Peyer's patch (tissue), 4 donors: Measurements from ENCODE around the gene POMT2. TPM values are rescaled to one million over a fixed set of nuclear protein-coding genes. Genes with fewer than 3 reads are reported as not detected.

Source experiments
- DNase-seq, 3 donors: peaks; one replicate each; pipeline ENCODE4 v3.0.0-alpha.2; 2017 to 2019
- H3K27ac ChIP-seq, 4 donors: fragments of 200-600 bp; sonication (generic); one replicate each; pipeline ENCODE4 v1.5.1; 2016 to 2019
- H3K27me3 ChIP-seq, 2 donors: fragments of 200-600 bp; sonication (generic); one replicate each; pipeline ENCODE4 v1.5.1; 2019
- H3K36me3 ChIP-seq, 3 donors: fragments of 200-600 bp; sonication (generic); one replicate each; pipeline ENCODE4 v1.5.1; 2016 to 2019
- H3K4me1 ChIP-seq, 4 donors: fragments of 200-600 bp; sonication (generic); one replicate each; pipeline ENCODE4 v1.5.1; 2016 to 2019
- H3K4me3 ChIP-seq, 4 donors: fragments of 200-600 bp; sonication (generic); 1 replicate in 3 of 4; 2 replicates in 1 of 4; pipeline ENCODE4 v1.5.1; 2016 to 2019; ENCODE audit warnings: mild to moderate bottlenecking in 1 of 4
- H3K9me3 ChIP-seq, 4 donors: fragments of 200-600 bp; sonication (generic); one replicate each; pipeline ENCODE4 v1.5.1; 2016 to 2019; ENCODE audit warnings: mild to moderate bottlenecking in 1 of 4
- CTCF ChIP-seq, 6 experiments: fragments of 450-650 bp in 4 of 6; fragments of 200-600 bp in 2 of 6; sonication (generic) in 1 of 6; IDR thresholded peaks; one replicate each; pipeline ENCODE4 v1.5.1; 2017 to 2019; ENCODE audit warnings: antibody characterized with exemption in 6 of 6, mild to moderate bottlenecking in 3 of 6, moderate library complexity in 1 of 6
- POLR2A ChIP-seq, 2 donors: fragments of 450-650 bp; IDR thresholded peaks; one replicate each; pipeline ENCODE4 v1.5.1; 2017; ENCODE audit warnings: antibody characterized with exemption in 2 of 2, mild to moderate bottlenecking in 2 of 2, moderate library complexity in 2 of 2
- total RNA-seq, 4 donors: library from RNA; depleted of rRNA; stranded (reverse); fragments of >200 nt; gene quantifications; one replicate each; pipeline ENCODE4 v1.1.0, GENCODE V29; 2016

Gene POMT2
- total RNA-seq, 4 donors from 2014 or later = 19.0 to 43.0 (median 31.6) TPM

DNA sequence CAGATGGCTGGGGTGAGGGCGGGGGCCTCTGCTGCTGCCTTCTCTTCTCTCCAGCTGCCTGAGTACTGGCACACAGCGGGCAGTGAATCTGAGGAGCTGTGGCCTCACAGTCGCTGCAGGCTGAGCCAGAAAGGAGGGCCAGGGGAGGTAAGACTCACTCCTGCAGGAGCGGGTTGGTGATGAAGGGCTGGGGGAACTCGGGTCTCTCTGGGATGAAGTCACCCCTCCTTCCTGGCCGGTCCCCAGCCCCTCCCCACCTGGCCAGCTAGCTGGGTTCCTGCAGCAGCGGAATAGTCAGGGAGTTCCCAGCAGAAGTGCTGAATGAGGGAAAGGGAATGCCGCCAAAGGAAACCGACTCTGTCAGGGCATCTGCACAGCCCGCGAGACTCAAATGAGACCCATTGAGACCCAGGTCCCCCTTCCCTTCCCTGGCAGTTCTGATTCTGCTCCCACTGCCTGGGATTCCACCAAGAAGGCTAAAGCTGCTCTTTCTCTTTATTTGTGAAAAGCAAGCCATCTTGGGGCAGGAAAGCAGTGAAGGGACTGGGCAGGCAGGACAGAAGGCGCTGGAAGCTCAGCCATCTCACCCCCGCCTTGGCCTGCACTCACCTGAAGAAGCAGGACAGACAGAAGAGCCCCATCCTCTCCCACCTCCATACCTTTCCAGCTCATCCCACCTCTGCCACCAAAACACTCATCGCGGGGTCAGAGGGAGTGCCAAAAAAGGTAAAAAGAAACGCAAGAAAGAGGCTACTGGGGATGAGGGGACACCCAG is 54.9 kb downstream of the POMT2 start:
- TF ChIP-seq CTCF (IDR thresholded peaks at IDR 0.05) (no peak), POLR2A (IDR thresholded peaks at IDR 0.05) (no peak)
- Histone ChIP-seq H3K27ac (no peak overlapping the region), H3K4me3 (no peak overlapping the region), H3K27me3 (peaks cover 0 to 3% of the 10 kb centered on the region in 2 donors), H3K4me1 (peaks cover 0 to 2% (median 0%) of the 10 kb centered on the region in 4 donors), H3K9me3 (no peaks in the 10 kb centered on the region), H3K36me3 (no peaks in the 10 kb centered on the region)
- DNase-seq = no peak

- Histone ChIP-seq H3K27ac (no peak overlapping the region), H3K4me3 (no peak overlapping the region), H3K9me3 (no peaks in the 10 kb centered on the region), H3K4me1 (no peaks in the 10 kb centered on the region), H3K36me3 (no peaks in the 10 kb centered on the region), H3K27me3 (no peaks in the 10 kb centered on the region)
- TF ChIP-seq POLR2A (IDR thresholded peaks at IDR 0.05) (no peak), CTCF (IDR thresholded peaks at IDR 0.05) (no peak)
- DNase-seq = no peak
Measured at GRCh38 chr14:77265187-77265515, 55.5 kb downstream of the POMT2 start.

GRCh38 chr14:77264466-77265186 is 56.1 kb downstream of the POMT2 start:
- no peaks in the 10 kb centered on the region for H3K9me3 ChIP-seq
- peak in 1 of 3 donors; percentile 40 for DNase-seq
- no peaks in the 10 kb centered on the region for H3K36me3 ChIP-seq
- no peaks in the 10 kb centered on the region for H3K4me1 ChIP-seq
- TF ChIP-seq POLR2A (IDR thresholded peaks at IDR 0.05) = no peak
- no peak for TF ChIP-seq CTCF (IDR thresholded peaks at IDR 0.05)
- no peaks in the 10 kb centered on the region for H3K27me3 ChIP-seq
- no peak overlapping the region for H3K4me3 ChIP-seq
- no peak overlapping the region for H3K27ac ChIP-seq

- Histone ChIP-seq H3K4me3 (no peak overlapping the region), H3K36me3 (no peaks in the 10 kb centered on the region), H3K4me1 (no peaks in the 10 kb centered on the region), H3K9me3 (no peaks in the 10 kb centered on the region), H3K27ac (no peak overlapping the region), H3K27me3 (no peaks in the 10 kb centered on the region)
- DNase-seq = no peak
- no peak for TF ChIP-seq CTCF (IDR thresholded peaks at IDR 0.05)
- TF ChIP-seq POLR2A (IDR thresholded peaks at IDR 0.05) = no peak
Measured at GRCh38 chr14:77260631-77261030, 60.1 kb downstream of the POMT2 start.

- DNase-seq = no peak
- no peak for TF ChIP-seq CTCF (IDR thresholded peaks at IDR 0.05)
- H3K4me3 ChIP-seq = no peak overlapping the region
- H3K4me1 ChIP-seq = no peaks in the 10 kb centered on the region
- no peaks in the 10 kb centered on the region for H3K36me3 ChIP-seq
- H3K27ac ChIP-seq = no peak overlapping the region
- no peaks in the 10 kb centered on the region for H3K9me3 ChIP-seq
- H3K27me3 ChIP-seq = no peaks in the 10 kb centered on the region
Measured at GRCh38 chr14:77260199-77260598, 60.5 kb downstream of the POMT2 start.
